Effector CD4-positive, alpha-beta T cell (primary cell): ENCODE data around the gene BEND4.
"Not testable (repeated sequence)": the region's sequence is repeated elsewhere in the genome, so short reads cannot be mapped to it uniquely, and the experiment has no call there.

ENCODE experiments used
- DNase-seq: peaks from one replicate; pipeline ENCODE4 v3.0.0-alpha.2; 2020
- total RNA-seq: gene quantifications from one replicate; lab custom pipeline; 2026; lab: John Stamatoyannopoulos, UW

BEND4 gene
- total RNA-seq = 1.9 reads per million, percentile 2 among the genes with 10 or more reads in this experiment

- DNase-seq = no peak
These were observed at the start of gene BEND4 for GRCh38 chr4:42152507-42153504. TSS of gene BEND4 (minus strand) at chr4:42152655. CDS start at chr4:42152143, 512 bp downstream.

GRCh38 chr4:42197341-42197740, 44.9 kb upstream of the BEND4 start:
- no peak for DNase-seq

- DNase-seq = no peak
These were observed 20.5 kb upstream of the BEND4 start for GRCh38 chr4:42172921-42173320.

DNA sequence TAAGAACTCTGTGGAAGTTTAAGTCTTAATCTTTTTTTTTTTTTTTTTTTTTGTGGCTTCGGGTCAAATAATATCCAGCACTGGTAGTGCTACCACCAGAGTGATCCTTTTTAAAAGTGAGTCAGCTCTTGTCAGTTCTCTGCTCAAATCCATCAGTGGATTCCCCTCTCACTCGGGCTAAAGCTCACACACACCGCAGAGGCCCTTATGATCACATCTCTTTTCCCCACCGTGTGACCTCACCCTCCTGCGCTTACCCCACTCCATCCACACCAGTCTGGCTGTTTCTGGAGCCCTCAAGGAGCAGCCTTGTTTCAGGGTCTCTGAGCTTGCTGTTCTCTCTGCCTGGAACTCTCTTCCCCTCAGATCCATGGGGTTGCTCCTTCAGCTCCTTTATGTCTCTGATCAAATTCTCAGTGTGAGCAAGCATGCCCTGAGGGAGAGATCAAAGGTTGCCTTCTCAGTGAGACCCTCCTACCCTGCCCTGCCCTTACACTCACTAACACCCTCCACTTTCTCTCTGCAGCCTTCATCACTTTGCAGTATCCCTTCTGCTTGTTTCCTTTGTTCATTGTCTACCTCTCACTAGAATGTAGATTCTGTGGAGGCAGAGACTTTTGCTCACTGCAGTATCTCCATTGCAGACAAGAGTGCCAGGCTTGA, 19.8 kb upstream of the BEND4 start:
- DNase-seq = no peak

GRCh38 chr4:42167709-42168108, 15.3 kb upstream of the BEND4 start:
- no peak for DNase-seq

GRCh38 chr4:42166186-42166585, 13.7 kb upstream of the BEND4 start:
- not testable (repeated sequence) for DNase-seq

- DNase-seq = no peak
These were observed 7.0 kb upstream of the BEND4 start for GRCh38 chr4:42159271-42160001.

GRCh38 chr4:42151568-42152506, 618 bp downstream of the BEND4 start:
- no peak for DNase-seq

DNA sequence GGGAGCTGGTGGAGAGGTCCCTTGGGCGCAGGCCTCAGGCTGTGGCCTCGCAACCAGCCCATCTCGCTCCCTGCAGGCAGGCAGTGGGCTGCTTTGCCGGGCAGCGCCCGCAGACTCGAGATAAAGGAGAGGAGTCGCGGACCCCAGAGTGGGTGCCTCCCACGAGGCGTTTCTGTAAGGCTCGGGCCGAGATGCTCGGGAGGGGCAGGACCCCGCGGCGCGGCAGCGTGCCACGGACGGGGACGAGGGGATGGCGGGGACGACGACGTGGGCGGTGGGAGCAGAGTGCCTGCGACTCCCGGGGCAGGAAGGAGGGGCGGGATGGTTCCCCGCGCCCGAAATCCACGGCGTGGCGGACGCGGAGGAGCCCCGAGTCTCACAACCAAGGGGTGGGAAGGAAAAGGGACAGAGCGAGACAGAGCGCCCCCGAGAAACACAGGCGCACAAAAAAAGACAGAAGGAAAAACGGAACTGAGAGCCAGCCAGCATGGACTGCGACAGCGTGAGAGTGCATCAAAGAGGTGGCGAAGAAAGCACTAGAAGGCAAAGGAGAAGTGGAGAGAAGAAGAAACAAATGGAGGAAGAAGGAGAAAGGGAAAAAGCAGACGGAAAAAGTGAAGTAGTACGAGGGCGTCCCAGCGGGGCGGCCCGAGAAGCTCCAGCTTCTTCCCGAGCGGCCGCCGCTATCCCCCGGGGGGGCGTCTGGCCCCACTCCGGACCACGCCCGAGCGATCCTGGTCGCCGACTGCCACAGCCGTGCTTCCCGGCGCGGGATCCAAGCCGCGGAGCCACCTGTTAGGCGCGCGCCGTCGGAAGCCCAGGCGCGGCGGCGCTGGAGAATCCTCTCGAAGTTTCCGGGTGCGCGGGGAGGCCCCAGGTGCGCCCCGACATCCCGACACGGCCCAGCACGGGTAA, 1.5 kb downstream of the BEND4 start:
- no peak for DNase-seq

- DNase-seq = no peak
These were observed 3.5 kb downstream of the BEND4 start for GRCh38 chr4:42149004-42149403.

DNA sequence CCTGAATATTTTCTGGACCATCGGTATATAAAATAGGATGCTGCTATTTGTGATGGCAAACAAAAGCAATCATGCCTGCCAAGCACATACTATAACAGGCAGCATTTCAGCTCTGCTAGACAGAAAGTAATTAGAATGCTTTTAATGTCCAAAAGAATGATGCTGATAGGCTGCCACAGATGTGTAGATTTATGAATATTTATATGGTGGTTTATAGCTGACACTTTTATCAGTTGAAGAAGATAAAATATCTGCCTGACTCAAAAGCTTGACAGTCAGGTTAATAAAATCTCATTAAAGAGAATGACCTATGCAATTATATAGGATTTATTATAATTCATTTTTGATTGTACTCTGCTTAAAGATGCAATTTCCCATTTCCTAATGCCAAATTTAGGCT, 4.0 kb downstream of the BEND4 start:
- no peak for DNase-seq

- no peak for DNase-seq
These were observed 8.4 kb downstream of the BEND4 start for GRCh38 chr4:42144028-42144427.

GRCh38 chr4:42142591-42142990, 9.9 kb downstream of the BEND4 start:
- no peak for DNase-seq

DNA sequence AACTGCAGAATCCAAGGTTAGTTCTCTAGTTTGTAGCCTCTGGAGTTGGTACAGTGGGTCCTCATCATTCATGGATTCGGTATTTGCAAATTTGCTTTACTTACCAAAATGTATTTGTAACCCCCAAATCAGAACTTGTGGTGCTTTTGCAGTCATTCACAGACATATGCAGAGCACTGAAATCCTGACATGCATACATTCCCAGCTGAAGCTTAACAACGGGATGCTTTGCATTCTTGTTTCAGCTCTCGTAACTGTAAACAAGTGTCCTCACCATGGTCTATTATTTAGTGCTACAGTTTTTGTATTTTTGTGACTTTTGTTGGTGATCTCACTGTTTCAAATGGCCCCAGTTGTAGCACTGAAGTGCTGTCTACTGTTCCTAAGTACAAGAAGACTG, 16.1 kb downstream of the BEND4 start:
- DNase-seq = no peak

DNA sequence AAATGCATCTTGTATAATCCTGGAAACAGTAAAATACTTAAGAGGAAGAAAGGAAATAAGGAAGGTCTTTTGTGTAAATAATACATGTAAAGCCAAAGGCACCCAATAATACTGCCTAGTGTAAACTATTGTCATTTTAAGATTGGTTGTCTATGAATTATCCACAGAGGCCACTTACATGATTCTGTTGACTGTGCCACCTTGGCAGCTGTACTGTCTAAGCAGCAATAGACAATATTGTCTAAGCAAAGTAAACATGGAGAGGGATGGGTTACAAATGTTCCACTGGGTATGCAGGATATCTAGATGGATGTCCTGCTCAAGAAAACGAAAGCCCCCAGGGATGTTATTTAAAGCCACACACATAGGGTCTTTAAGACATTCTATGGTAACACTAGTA, 19.4 kb downstream of the BEND4 start:
- no peak for DNase-seq

DNA sequence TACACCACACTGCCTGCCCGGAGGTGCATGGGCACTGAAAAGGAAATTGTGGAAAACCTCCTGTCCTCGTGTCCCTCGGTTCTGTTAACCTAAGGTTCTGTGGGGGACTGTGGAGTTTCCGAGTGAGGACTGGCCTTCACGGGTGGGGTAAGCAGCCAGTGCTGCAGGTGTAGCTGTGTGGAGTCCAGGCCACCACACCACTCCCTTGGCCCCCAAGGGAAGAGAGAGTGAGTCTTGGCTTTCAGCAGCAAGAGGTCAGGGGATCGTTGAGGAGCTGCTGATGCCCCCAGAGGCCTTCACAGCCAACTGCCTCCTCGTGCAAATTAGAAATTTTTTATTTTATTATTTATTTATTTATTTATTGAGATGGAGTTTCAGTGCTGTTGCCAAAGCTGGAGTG, 20.4 kb downstream of the BEND4 start:
- no peak for DNase-seq

- no peak for DNase-seq
These were observed 29.3 kb downstream of the BEND4 start for GRCh38 chr4:42123071-42123644.

DNA sequence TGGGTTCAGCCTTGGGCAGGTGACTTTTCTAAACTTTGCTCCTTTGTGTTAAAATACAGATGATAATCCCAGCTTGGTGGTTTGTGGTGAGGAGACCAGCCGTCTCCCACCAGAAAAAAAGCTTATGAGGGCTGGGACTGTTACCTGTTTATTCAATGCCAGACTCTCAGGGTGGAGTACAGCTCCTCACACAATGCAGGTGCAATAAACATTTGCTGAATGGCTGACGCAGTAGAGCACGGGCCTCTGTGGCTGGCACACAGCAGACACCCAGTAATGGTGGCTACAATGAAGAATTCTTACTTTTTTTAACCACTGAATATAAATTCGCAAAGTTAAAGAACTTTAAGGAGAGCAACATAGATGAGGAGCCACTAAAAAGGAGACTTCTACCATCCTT, 30.2 kb downstream of the BEND4 start:
- no peak for DNase-seq

GRCh38 chr4:42119886-42120285, 32.6 kb downstream of the BEND4 start:
- no peak for DNase-seq

- no peak for DNase-seq
These were observed 39.6 kb downstream of the BEND4 start for GRCh38 chr4:42112846-42113245.

DNA sequence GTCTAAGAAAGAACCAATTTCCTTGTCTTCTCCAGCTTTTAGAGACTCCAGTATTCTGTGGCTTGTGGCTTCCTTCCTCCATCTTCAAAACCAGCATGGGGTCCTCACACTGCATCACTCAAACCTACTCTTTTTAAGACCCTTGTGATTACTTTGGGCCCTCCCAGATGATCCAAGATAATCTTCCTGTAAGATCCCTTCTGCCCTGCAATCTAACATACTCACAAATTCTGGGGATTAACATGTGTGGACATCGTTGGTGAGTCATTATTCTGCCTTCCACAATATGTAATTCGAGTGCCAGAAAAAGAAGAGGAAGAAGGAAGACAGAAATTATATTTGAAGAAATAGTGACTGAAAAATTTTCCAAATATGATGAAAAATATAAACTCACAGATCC, 47.9 kb downstream of the BEND4 start:
- no peak for DNase-seq
